Amniotic stem cell (primary cell): ENCODE results near the gene BCAS3.

Experiments
- DNase-seq: peaks from one replicate; lab custom pipeline; 2025; lab: John Stamatoyannopoulos, UW

The BCAS3 gene

DNA sequence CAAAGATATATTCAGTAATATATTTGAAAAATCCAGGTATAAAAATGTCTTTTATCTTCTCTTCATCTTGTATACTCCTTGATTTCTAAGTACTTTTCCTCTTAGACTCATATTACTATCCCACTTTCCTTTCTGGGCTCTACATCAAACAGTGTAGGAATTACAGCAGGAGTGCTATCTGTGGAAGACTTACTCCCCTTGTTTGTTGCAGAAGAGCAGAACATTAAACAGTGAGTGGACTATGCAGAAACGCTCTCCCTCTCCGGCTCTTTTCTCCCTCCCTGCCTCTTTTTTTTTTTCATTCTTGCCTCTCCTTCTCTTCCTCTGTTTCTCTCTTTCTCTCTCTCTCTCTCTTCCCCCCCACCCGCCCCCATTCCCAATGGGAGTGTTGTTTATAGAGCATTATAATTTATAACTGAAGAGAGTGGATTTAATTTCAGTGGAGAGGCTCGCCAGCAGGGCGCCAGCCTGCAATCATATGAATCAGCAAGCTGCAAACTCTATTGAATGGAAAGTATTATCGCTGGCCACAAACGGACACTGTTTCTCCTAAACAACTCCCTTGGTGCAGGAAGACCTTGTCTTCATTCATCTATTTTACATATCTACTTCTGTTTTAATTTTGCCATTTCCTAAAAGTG is 479.7 kb downstream of the BCAS3 start:
- no peak for DNase-seq

DNA sequence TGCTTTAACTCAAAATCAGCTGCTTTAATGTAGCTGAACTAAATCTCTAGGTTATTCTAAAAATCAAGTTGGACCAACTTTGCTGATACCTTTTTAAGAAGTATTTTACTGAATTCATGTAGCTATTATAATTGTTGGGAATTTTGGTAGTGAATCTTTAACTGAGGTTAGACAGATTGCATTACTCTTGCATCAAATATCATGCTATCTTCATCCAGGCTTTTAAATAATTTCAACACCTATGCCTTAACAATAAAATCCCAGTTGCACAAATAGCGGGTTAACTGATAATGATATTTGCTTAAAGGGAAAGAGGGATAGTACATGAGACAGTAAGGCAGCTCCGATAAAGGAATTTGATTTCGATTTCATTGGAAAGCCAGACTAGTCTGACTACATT is 480.7 kb downstream of the BCAS3 start:
- no peak for DNase-seq

- no peak for DNase-seq
Observed at GRCh38 chr17:61159221-61159814, 481.7 kb downstream of the BCAS3 start.

GRCh38 chr17:61160204-61160603 is 482.6 kb downstream of the BCAS3 start:
- no peak for DNase-seq

DNA sequence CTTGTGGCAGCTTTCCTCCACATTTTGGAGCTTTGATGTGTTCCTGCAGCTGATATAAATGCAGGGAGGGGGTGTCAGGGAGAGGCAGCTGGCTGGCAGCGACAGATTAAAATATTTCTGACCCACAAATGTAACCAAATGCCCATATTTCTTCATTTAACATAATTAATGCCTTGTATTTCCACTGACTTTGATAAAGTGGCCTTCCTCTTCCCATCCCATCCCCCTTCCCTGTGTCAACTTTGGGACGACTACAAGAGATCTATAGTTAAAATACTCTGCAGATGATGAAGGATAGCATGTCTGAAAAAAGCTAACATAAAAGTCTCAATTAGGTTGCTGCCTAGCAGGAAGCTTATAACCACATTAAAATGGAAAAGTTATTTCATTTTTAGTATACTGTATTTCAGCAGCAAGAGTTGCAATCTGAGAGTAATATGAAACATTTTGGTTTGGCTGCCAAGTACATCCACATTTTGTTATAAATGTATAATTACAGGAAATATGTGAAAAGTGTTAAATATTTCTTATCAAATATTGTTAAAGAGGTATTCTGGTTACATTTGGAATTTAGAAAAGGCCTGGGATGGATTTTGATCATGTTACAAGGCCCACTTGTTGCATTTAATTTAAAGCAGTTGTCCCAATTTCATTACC is 483.3 kb downstream of the BCAS3 start:
- DNase-seq, result no peak

- DNase-seq, result no peak
Observed at GRCh38 chr17:61161615-61162134, 484.0 kb downstream of the BCAS3 start.

- no peak for DNase-seq
Observed at GRCh38 chr17:61164517-61164916, 486.9 kb downstream of the BCAS3 start.

DNA sequence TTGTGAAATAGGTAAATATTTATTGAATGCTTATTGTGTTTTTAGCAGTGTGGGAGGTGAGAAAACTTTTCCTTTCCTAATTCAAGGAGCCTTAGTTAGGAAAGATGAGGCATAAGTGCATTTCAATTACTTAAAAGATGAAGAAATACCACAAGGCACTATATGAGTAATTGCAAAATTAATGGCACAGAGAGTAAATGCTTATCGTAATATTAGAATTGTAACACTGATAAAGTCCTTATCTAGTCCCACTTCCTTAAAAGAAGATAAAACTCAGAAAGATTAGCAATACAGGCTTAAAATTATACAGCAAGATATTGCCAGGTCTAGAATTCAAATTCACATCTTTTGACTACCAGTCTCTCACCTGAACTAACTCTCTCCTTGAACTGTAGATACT is 489.4 kb downstream of the BCAS3 start:
- no peak for DNase-seq

DNA sequence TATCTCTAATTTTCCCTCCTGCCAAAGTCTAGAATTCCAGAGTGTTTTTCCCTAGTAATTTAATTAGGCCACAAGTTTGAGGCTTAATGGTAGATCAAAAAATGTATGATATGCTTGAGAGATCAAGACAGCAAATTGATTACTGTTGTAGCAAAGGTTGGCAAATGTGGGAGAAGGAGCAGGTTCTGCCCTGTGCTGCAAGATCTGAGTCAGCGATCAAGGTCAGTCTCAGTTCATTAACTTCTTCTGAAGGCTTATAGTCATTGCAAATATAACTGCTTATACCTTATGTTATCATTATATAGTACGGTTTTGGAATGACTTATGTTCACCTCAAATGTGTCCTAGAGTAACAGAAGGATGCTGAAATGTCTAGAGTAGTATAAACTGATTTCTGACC is 490.9 kb downstream of the BCAS3 start:
- DNase-seq, result no peak

DNA sequence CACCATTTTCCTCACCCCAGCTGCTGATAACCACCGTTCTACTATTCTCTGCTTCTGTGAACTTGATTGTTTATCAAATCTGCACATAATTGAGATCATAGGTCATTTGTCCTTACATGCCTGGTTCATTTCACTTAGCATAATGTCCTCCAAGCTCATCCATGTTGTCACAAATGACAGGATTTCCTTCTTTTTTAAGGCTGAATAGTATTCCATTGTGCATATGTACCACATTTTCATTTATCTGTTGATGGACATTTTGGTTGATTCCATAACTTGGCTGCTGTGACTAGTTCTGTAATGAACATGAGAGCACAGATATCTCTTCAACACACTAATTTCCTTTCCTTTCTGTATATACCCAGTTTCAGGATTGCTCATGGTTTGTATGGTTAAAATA is 496.7 kb downstream of the BCAS3 start:
- DNase-seq, result no peak

- DNase-seq, result no peak
Observed at GRCh38 chr17:61175298-61176142, 497.9 kb downstream of the BCAS3 start.

GRCh38 chr17:61177351-61177750 is 499.7 kb downstream of the BCAS3 start:
- DNase-seq, result no peak

- DNase-seq, result no peak
Observed at GRCh38 chr17:61178284-61178683, 500.6 kb downstream of the BCAS3 start.

GRCh38 chr17:61179380-61179806 is 501.7 kb downstream of the BCAS3 start:
- no peak for DNase-seq

GRCh38 chr17:61183793-61184192 is 506.1 kb downstream of the BCAS3 start:
- DNase-seq, result no peak

- DNase-seq, result no peak
Observed at GRCh38 chr17:61185385-61185784, 507.7 kb downstream of the BCAS3 start.

DNA sequence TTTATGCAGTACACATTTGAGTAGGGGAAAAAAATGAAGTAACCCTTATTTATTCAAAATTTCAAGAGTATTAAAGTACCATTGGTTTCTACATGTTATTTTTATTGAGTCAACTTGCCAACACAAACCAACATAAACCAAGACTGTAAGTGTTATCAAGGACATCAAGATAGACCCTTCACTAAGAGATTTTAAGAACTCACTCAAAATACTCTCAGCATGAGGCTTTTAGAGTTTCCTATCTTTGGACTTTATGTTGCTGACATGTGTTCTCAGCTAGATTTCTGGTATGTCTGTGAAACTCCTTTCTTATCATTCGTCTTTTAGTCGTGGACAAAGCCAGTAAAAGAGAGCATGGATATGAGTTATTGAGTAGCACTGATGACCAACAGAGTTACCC is 509.4 kb downstream of the BCAS3 start:
- no peak for DNase-seq

GRCh38 chr17:61188081-61188480 is 510.4 kb downstream of the BCAS3 start:
- no peak for DNase-seq

DNA sequence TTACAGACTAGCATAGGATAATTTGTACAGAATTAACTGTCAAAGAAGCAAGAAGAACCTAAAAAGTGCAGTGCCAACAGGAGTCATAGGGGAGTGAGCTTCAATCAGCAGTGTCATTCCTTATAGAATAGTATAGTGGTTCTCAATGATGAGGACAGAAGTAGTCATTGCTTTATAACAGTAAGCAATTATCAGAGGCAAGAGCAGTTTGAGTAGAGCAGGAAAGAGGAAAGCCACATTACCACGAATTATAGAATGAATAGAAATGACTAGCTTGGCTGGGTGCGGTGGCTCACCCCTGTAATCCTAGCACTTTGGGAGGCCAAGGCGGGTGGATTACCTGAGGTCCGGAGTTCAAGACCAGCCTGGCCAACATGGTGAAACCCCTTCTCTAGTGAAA is 512.3 kb downstream of the BCAS3 start:
- no peak for DNase-seq

GRCh38 chr17:61196302-61196704 is 518.7 kb downstream of the BCAS3 start:
- DNase-seq, result peak; percentile 54

GRCh38 chr17:61196799-61197198 is 519.1 kb downstream of the BCAS3 start:
- no peak for DNase-seq
